ENCODE measurements around the gene DAB1. TPM values are rescaled to one million over a fixed set of nuclear protein-coding genes. Genes with fewer than 3 reads are reported as not detected.
A peak's percentile ranks its signal among the peaks of the same experiment; 100 is the strongest.

The DAB1 gene
- total RNA-seq, 2 donors from 2014 or later: not detected

DNA sequence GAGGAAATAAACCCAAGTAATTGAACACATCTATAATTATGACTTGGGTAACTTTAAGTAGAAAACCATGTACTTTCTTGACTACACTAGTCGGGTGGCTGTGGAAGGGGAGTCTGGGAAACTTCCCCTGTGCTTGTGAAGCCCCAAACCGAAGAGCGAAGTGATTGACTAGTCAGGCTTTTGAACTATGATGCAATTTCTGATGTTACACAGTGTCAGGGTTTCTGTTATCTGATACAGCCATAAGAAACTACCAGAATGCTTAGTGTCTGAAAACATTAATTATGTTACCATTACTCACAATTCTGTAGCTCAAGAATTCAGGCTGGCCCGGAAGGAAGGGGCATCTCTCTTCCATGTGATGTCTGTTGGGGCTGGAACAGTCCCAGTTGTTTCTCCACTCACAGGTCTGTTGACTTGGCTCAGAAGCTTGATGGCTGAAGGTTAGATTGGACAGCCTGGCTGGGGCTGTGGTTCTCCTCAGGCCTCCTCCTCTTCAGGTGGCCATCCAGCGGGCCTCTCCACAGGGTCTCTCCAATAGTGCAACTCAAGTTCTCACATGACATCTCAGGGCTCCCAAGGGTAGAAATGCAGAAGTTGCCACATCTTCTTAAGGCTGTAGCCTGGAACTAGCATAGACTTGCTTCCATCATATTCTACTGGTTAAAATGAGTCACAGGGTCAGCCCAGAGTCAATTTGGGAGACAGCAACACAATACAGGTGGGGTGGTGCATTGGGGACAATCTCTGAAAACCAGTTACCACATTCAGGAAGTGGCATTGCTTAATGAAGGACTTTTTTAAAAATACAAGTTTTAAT is 449.7 kb downstream of the DAB1 start:
- ATAC-seq (ENCODE audit: insufficient number of reproducible peaks, low FRiP score, low read depth): no peak
- TF ChIP-seq, protein P1, sequence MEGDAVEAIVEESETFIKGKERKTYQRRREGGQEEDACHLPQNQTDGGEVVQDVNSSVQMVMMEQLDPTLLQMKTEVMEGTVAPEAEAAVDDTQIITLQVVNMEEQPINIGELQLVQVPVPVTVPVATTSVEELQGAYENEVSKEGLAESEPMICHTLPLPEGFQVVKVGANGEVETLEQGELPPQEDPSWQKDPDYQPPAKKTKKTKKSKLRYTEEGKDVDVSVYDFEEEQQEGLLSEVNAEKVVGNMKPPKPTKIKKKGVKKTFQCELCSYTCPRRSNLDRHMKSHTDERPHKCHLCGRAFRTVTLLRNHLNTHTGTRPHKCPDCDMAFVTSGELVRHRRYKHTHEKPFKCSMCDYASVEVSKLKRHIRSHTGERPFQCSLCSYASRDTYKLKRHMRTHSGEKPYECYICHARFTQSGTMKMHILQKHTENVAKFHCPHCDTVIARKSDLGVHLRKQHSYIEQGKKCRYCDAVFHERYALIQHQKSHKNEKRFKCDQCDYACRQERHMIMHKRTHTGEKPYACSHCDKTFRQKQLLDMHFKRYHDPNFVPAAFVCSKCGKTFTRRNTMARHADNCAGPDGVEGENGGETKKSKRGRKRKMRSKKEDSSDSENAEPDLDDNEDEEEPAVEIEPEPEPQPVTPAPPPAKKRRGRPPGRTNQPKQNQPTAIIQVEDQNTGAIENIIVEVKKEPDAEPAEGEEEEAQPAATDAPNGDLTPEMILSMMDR (IDR thresholded peaks at IDR 0.05): no peak
- Histone ChIP-seq H3K27ac (no peak overlapping the region), H3K36me3 (no peaks in the 10 kb centered on the region), H3K4me1 (ENCODE audit: control insufficient read depth in 1 of 2, low read depth in 2 of 2) (no peaks in the 10 kb centered on the region), H3K9me3 (no peaks in the 10 kb centered on the region), H3K27me3 (replicated peaks; ENCODE audit: insufficient read depth) (no peaks in the 10 kb centered on the region), H3K4me3 (no peak overlapping the region)
- no peak for DNase-seq (ENCODE audit: low spot score)

DNA sequence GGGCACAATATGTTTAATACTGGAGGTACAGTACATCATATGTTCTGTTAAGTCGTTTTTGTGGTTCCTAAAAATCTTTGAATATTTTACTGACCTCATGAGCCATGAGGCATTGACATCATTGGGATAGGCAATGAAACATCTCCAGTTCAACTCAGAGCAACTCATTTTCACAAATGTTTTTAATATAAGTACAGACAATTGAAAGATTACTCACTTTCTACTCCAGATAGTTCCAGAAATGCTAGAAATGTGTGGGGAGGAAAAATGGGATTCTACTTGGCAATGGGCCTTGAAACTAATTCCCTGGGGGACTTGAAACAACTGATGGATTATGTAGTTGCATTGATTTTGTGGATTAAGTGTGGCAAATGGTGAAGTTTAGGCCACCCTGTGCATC is 450.9 kb downstream of the DAB1 start:
- no peak overlapping the region for H3K27ac ChIP-seq
- no peaks in the 10 kb centered on the region for H3K4me1 ChIP-seq (ENCODE audit: control insufficient read depth in 1 of 2, low read depth in 2 of 2)
- H3K4me3 ChIP-seq: no peak overlapping the region
- H3K27me3 ChIP-seq (replicated peaks; ENCODE audit: insufficient read depth): no peaks in the 10 kb centered on the region
- H3K9me3 ChIP-seq: no peaks in the 10 kb centered on the region
- ATAC-seq (ENCODE audit: insufficient number of reproducible peaks, low FRiP score, low read depth) (no peak), DNase-seq (ENCODE audit: low spot score) (no peak)
- H3K36me3 ChIP-seq: no peaks in the 10 kb centered on the region
- TF ChIP-seq, protein P1 (IDR thresholded peaks at IDR 0.05): no peak

DNA sequence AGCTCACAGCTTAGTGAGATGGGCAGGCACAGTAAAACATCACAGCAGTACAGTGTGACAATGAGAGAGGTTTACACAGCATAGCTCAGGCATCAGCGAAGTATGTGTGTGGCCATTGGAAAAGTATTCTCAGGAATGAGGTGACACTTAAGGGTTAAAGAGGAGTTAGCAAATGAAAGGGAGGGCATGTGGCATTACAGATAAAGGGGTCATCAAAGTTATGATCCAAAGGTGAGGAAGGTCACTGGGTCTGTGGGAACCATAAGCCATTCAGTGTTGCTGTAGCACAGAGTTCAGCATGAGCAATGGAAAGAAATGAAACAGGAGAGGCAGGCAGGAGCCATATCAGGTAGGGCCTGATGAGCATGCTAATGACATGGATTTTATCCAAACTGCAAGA is 453.6 kb downstream of the DAB1 start:
- H3K27me3 ChIP-seq (replicated peaks; ENCODE audit: insufficient read depth): no peaks in the 10 kb centered on the region
- ATAC-seq (ENCODE audit: insufficient number of reproducible peaks, low FRiP score, low read depth) (no peak), DNase-seq (ENCODE audit: low spot score) (no peak)
- no peaks in the 10 kb centered on the region for H3K36me3 ChIP-seq
- H3K4me3 ChIP-seq: no peak overlapping the region
- H3K27ac ChIP-seq: no peak overlapping the region
- TF ChIP-seq, protein P1 (IDR thresholded peaks at IDR 0.05): no peak
- H3K4me1 ChIP-seq (ENCODE audit: control insufficient read depth in 1 of 2, low read depth in 2 of 2): no peaks in the 10 kb centered on the region
- no peaks in the 10 kb centered on the region for H3K9me3 ChIP-seq

DNA sequence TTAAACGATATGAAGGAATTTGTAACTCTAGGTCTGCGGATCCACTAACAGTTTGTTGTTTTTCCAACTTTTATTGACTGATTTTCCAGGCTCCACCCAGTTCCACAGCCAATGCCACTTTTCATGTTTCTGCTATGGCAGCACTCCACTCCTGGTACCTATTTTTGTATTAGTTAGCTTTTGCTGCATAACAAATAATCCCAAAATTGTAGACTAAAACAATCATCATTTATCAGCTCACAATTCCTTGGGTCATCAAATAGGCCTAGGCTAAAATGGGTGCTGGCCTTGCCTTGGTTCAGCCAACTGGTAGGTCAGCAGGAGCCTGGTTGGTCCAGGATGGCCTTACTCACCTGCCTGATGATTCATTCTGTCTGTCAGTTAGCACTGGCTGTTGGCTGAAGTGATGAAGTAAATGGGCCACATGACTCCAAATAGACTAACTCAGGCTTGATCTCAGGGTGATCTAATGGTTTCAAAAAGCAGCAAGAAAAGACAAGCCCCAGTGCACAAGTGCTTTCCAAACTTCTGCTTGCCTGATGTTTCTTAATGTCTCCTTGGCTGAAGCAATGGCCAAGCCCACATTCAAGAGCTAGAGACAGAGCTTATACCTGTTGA is 454.9 kb downstream of the DAB1 start:
- H3K9me3 ChIP-seq: no peaks in the 10 kb centered on the region
- TF ChIP-seq, protein P1 (IDR thresholded peaks at IDR 0.05): no peak
- H3K4me3 ChIP-seq: no peak overlapping the region
- ATAC-seq (ENCODE audit: insufficient number of reproducible peaks, low FRiP score, low read depth): no peak
- DNase-seq (ENCODE audit: low spot score): no peak
- no peak overlapping the region for H3K27ac ChIP-seq
- H3K36me3 ChIP-seq: no peaks in the 10 kb centered on the region
- no peaks in the 10 kb centered on the region for H3K27me3 ChIP-seq (replicated peaks; ENCODE audit: insufficient read depth)
- H3K4me1 ChIP-seq (ENCODE audit: control insufficient read depth in 1 of 2, low read depth in 2 of 2): no peaks in the 10 kb centered on the region

DNA sequence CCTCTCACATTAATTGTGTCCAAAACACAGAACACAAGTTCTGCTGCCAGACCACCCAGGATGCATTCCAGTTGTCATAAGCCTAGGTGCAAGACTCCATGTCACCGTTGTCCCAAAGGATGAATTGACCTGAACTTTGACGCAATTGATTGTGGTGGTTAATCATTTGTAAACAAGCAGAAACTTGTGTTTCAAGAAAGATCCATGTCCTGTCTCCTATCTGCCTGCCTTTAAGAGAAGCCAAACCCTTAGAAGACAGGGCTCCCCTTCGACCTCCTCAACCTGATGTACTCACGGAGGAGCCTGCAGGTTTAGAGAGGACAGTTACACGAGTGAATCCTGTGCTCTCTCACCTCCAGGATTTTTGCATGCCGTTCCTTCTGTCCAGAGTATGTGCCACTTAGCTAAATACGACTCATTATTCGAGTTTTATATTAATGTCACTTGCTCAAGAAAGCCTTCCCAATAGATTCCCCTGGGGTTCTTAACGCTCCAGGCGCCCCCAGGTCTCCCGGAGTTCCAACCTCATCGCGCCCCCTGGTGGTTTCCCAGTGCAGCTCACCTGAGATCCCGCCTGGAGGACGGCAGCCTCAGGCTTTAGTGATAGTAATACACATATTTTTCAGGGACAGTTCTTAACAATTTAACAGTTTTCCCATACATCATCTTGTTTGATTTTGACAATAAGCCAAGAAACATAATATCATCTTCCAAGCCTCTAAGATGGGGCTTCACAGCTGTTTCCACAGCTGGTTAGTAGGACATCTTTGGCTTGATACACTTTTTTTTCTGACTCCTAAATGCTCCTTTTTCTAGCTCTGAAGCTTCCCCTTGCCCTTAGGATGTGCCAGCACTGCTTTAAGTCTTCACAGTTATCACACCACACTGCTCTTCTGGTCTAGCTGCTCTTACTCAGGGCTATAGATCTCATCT is 455.7 kb downstream of the DAB1 start:
- Histone ChIP-seq H3K36me3 (no peaks in the 10 kb centered on the region), H3K4me3 (no peak overlapping the region), H3K27ac (no peak overlapping the region), H3K27me3 (replicated peaks; ENCODE audit: insufficient read depth) (no peaks in the 10 kb centered on the region), H3K4me1 (ENCODE audit: control insufficient read depth in 1 of 2, low read depth in 2 of 2) (no peaks in the 10 kb centered on the region), H3K9me3 (no peaks in the 10 kb centered on the region)
- ATAC-seq (ENCODE audit: insufficient number of reproducible peaks, low FRiP score, low read depth) (no peak), DNase-seq (ENCODE audit: low spot score) (no peak)
- TF ChIP-seq, protein P1 (IDR thresholded peaks at IDR 0.05): peak; percentile 15
